OCI-LY7 (cell line): ENCODE data around the gene CACNA1B.

Experiments
- CTCF ChIP-seq: fragments of 200-600 bp; sonication (generic); conservative IDR thresholded peaks from 2 replicates; pipeline ENCODE4 v1.5.1; 2014; ENCODE audit warnings: mild to moderate bottlenecking, antibody characterized with exemption, low read length, moderate library complexity, mixed read lengths
- EZH2phosphoT487 ChIP-seq: fragments of 200-600 bp; sonication (generic); IDR thresholded peaks from 2 replicates; pipeline ENCODE4 v1.6.1; 2018; ENCODE audit warnings: low read depth, borderline replicate concordance, mild to moderate bottlenecking, mixed run types, antibody characterized with exemption, low read length, moderate library complexity, mixed read lengths

GRCh38 chr9:137843355-137843754 lies 34.2 kb upstream of the CACNA1B start:
- TF ChIP-seq CTCF (no peak), EZH2phosphoT487 (no peak)
